H1 (cell line): ENCODE data around the gene CDYL2. TPM values are rescaled to one million over a fixed set of nuclear protein-coding genes. Genes with fewer than 3 reads are reported as not detected.

Experiments used
- CTCF ChIA-PET: fragments of 300-600 bp; sonication (Branson Sonifier 250); formaldehyde crosslinking; loops from one replicate; lab custom pipeline; 2021; ENCODE audit not compliant: partially characterized antibody; lab: Charles Lee
- POLR2A ChIA-PET: fragments of 300-600 bp; sonication (Branson Sonifier 250); formaldehyde crosslinking; loops from one replicate; lab custom pipeline; 2021; ENCODE audit warnings: inconsistent platforms; ENCODE audit not compliant: partially characterized antibody; lab: Charles Lee
- DNase-seq, 2 experiments: peaks; one replicate each; pipeline versions ENCODE4 v3.0.0 to v3.0.0-alpha.2; 2010 to 2022; ENCODE audit warnings: low spot score in 2 of 2, low read depth in 1 of 2, mixed read lengths in 1 of 2
- FAIRE-seq: peaks from 2 replicates; lab custom pipeline; 2011; peaks lifted over from hg19 to GRCh38; lab: Jason Lieb, UNC
- H2AFZ ChIP-seq: 2 replicates; pipeline ENCODE4 v1.8.1; 2012; ENCODE audit warnings: low read length, inconsistent platforms
- H2AK5ac ChIP-seq: 2 replicates; pipeline ENCODE4 v1.6.1; 2013; ENCODE audit warnings: low read depth, low read length
- H2BK120ac ChIP-seq: replicated peaks from 2 replicates; pipeline ENCODE3; 2013; ENCODE audit warnings: low read depth, low read length, inconsistent platforms
- H2BK12ac ChIP-seq: 2 replicates; pipeline ENCODE4 v1.6.1; 2013; ENCODE audit warnings: low read depth, low read length
- H2BK15ac ChIP-seq: 2 replicates; pipeline ENCODE4 v1.6.1; 2013; ENCODE audit warnings: low read length
- H2BK20ac ChIP-seq: 2 replicates; pipeline ENCODE4 v1.6.1; 2013; ENCODE audit warnings: low read length
- H2BK5ac ChIP-seq: 2 replicates; pipeline ENCODE4 v1.6.1; 2013; ENCODE audit warnings: low read depth, low read length
- H3K14ac ChIP-seq: 2 replicates; pipeline ENCODE4 v1.6.1; 2013; ENCODE audit warnings: inconsistent platforms; ENCODE audit not compliant: insufficient read length
- H3K18ac ChIP-seq: 2 replicates; pipeline ENCODE4 v1.6.1; 2013; ENCODE audit warnings: low read length; ENCODE audit errors: extremely low read depth
- H3K23ac ChIP-seq: 2 replicates; pipeline ENCODE4 v1.6.1; 2013; ENCODE audit warnings: inconsistent platforms; ENCODE audit not compliant: insufficient read length
- H3K23me2 ChIP-seq: 2 replicates; pipeline ENCODE4 v1.6.1; 2013; ENCODE audit warnings: low read depth, low read length
- H3K27ac ChIP-seq: 2 replicates; pipeline ENCODE4 v1.6.1; 2011; ENCODE audit warnings: low read depth, low read length, inconsistent platforms
- H3K27me3 ChIP-seq, 4 experiments: replicated peaks in 1 of 4; 1 replicate in 1 of 4; 2 replicates in 3 of 4; pipeline versions ENCODE4 v1.6.1 to v1.8.1; 2011 to 2013; ENCODE audit warnings: low read length in 3 of 4, mild to moderate bottlenecking in 3 of 4, inconsistent platforms in 2 of 4, mixed read lengths in 2 of 4, moderate library complexity in 1 of 4; ENCODE audit not compliant: control insufficient read depth in 3 of 4, insufficient read depth in 3 of 4; ENCODE audit errors: extremely low read depth in 1 of 4
- H3K36me3 ChIP-seq, 4 experiments: 2 replicates each; pipeline versions ENCODE4 v1.6.1 to v1.8.1; 2011 to 2013; ENCODE audit warnings: mild to moderate bottlenecking in 4 of 4, low read length in 3 of 4, moderate library complexity in 2 of 4, control low read depth in 1 of 4, inconsistent platforms in 1 of 4; ENCODE audit not compliant: insufficient read depth in 4 of 4, control insufficient read depth in 2 of 4
- H3K4ac ChIP-seq: replicated peaks from 2 replicates; pipeline ENCODE3; 2013; ENCODE audit warnings: low read length, low read depth, mixed read lengths, inconsistent platforms; ENCODE audit not compliant: insufficient read length
- H3K4me1 ChIP-seq, 4 experiments: replicated peaks in 1 of 4; 1 replicate in 1 of 4; 2 replicates in 3 of 4; pipeline versions ENCODE4 v1.6.1 to v1.8.1; 2011 to 2013; ENCODE audit warnings: low read length in 3 of 4, inconsistent platforms in 2 of 4, mixed read lengths in 1 of 4; ENCODE audit not compliant: insufficient read depth in 4 of 4, control insufficient read depth in 3 of 4
- H3K4me2 ChIP-seq, 2 experiments: 2 replicates each; pipeline versions ENCODE4 v1.6.1 to v1.8.1; 2011 to 2013; ENCODE audit warnings: low read depth in 2 of 2, low read length in 2 of 2, control low read depth in 1 of 2, inconsistent platforms in 1 of 2, mild to moderate bottlenecking in 1 of 2; ENCODE audit not compliant: insufficient read depth in 1 of 2
- H3K4me3 ChIP-seq, 4 experiments: fragments of 200-600, 300-600 bp in 1 of 4; sonication (generic), shearing (Covaris generic), sonication (Bioruptor Twin) in 1 of 4; 2 replicates each; pipeline versions ENCODE4 v1.5.1 to v1.8.1; 2011 to 2016; ENCODE audit warnings: low read length in 4 of 4, low read depth in 3 of 4, control low read depth in 2 of 4, inconsistent platforms in 2 of 4, mild to moderate bottlenecking in 2 of 4, mixed read lengths in 1 of 4, moderate library complexity in 1 of 4; ENCODE audit not compliant: insufficient read depth in 2 of 4; ENCODE audit errors: extremely low read depth in 1 of 4
- H3K56ac ChIP-seq: replicated peaks from 2 replicates; pipeline ENCODE3; 2013; ENCODE audit warnings: low read depth, mild to moderate bottlenecking, mixed read lengths, low read length, inconsistent platforms; ENCODE audit not compliant: insufficient read length
- H3K79me1 ChIP-seq: 2 replicates; pipeline ENCODE4 v1.6.1; 2013; ENCODE audit warnings: low read depth, low read length, control low read depth
- H3K79me2 ChIP-seq, 2 experiments: 2 replicates each; pipeline versions ENCODE4 v1.6.1 to v1.8.1; 2012 to 2013; ENCODE audit warnings: low read length in 2 of 2, mild to moderate bottlenecking in 2 of 2, inconsistent platforms in 1 of 2; ENCODE audit not compliant: insufficient read depth in 2 of 2, control insufficient read depth in 1 of 2
- H3K9ac ChIP-seq, 4 experiments: replicated peaks in 1 of 4; 1 replicate in 1 of 4; 2 replicates in 3 of 4; pipeline versions ENCODE4 v1.6.1 to v1.8.1; 2011 to 2013; ENCODE audit warnings: low read depth in 3 of 4, low read length in 3 of 4, control low read depth in 2 of 4, mild to moderate bottlenecking in 2 of 4, moderate library complexity in 2 of 4, inconsistent platforms in 1 of 4; ENCODE audit errors: extremely low read depth in 1 of 4
- H3K9me3 ChIP-seq, 2 experiments: 2 replicates each; pipeline versions ENCODE4 v1.6.1 to v1.8.1; 2012 to 2013; ENCODE audit warnings: mild to moderate bottlenecking in 2 of 2, moderate library complexity in 2 of 2, control low read depth in 1 of 2, inconsistent platforms in 1 of 2, low read depth in 1 of 2, low read length in 1 of 2, mixed read lengths in 1 of 2; ENCODE audit not compliant: insufficient read depth in 2 of 2
- H4K20me1 ChIP-seq, 2 experiments: replicated peaks in 1 of 2; 2 replicates each; pipeline versions ENCODE3 to v1.8.1; 2011 to 2013; ENCODE audit warnings: inconsistent platforms in 2 of 2, low read length in 2 of 2, mild to moderate bottlenecking in 1 of 2; ENCODE audit not compliant: insufficient read depth in 2 of 2, control insufficient read depth in 1 of 2
- H4K5ac ChIP-seq: 2 replicates; pipeline ENCODE4 v1.6.1; 2013; ENCODE audit warnings: low read length, low read depth, mixed read lengths, inconsistent platforms; ENCODE audit not compliant: insufficient read length
- H4K8ac ChIP-seq: 2 replicates; pipeline ENCODE4 v1.8.0; 2013; ENCODE audit warnings: mild to moderate bottlenecking, moderate library complexity, low read length, inconsistent platforms; ENCODE audit not compliant: insufficient read depth; ENCODE audit errors: extremely low read depth
- H4K91ac ChIP-seq: replicated peaks from 2 replicates; pipeline ENCODE3; 2013; ENCODE audit warnings: low read length, mixed read lengths, inconsistent platforms; ENCODE audit not compliant: insufficient read length
- ASH2L ChIP-seq: fragments of 200-600, 300-600 bp; sonication (generic); IDR thresholded peaks from one replicate; pipeline ENCODE4 v1.7.1; 2017; ENCODE audit warnings: low read length
- BCL11A ChIP-seq, 2 experiments: IDR thresholded peaks; one replicate each; pipeline ENCODE4 v1.6.1; 2011; ENCODE audit warnings: low read depth in 2 of 2, low read length in 2 of 2, mild to moderate bottlenecking in 2 of 2
- RAD21 ChIP-seq, 2 experiments: IDR thresholded peaks in 1 of 2; conservative IDR thresholded peaks in 1 of 2; 2 replicates each; pipeline ENCODE4 v1.6.1; 2011; ENCODE audit warnings: low read depth in 2 of 2, low read length in 2 of 2, improper control_type of control experiment in 1 of 2, inconsistent platforms in 1 of 2, mild to moderate bottlenecking in 1 of 2, moderate library complexity in 1 of 2
- SUZ12 ChIP-seq: fragments of 200-600 bp; sonication (generic); IDR thresholded peaks from 2 replicates; pipeline ENCODE4 v1.6.1; 2012; ENCODE audit warnings: mild to moderate bottlenecking, inconsistent platforms, low read length, moderate library complexity, mixed read lengths
- WGBS, 2 experiments: shearing (Covaris generic) in 1 of 2; methylation state at CpG; one replicate each; pipeline versions ENCODE4 v1.1.6 to v1.1.7; 2013 to 2015; ENCODE audit warnings: low lambda C conversion rate in 2 of 2, mixed read lengths in 2 of 2, inconsistent platforms in 1 of 2, low coverage in 1 of 2, missing lambda C conversion rate in 1 of 2; ENCODE audit not compliant: insufficient replicate concordance in 2 of 2, insufficient coverage in 1 of 2, insufficient read length in 1 of 2; ENCODE audit errors: extremely low coverage in 1 of 2, missing lambda C conversion rate in 1 of 2; 5-methylcytosine and 5-hydroxymethylcytosine counted together
- polyA plus RNA-seq, 7 experiments: library from polyadenylated mRNA; depleted of rRNA in 3 of 7; stranded (reverse) in 5 of 7; unstranded in 2 of 7; fragments of >200 nt in 5 of 7; fragments of 200-250 nt in 2 of 7; gene quantifications; 1 replicate in 5 of 7; 2 replicates in 1 of 7; 4 replicates in 1 of 7; pipeline versions ENCODE4 v1.2.1 to v1.2.3, GENCODE V29; 2011 to 2013; ENCODE audit warnings: missing spikeins in 2 of 7, mixed read lengths in 2 of 7
- total RNA-seq: library from RNA; stranded (reverse); fragmentation: NEBNext Ultra II Directional; extraction: Animal tissue kit (Norgen Biotek cat#: 25700); gene quantifications from 2 replicates; pipeline ENCODE4 v1.2.1, GENCODE V29; 2021

The CDYL2 gene
- total and polyA plus RNA-seq, 2 of the 8 experiments (the other 6 are each of a cell fraction or from before 2014, with no cell fraction given) = 0.33 to 5.3 TPM

DNA sequence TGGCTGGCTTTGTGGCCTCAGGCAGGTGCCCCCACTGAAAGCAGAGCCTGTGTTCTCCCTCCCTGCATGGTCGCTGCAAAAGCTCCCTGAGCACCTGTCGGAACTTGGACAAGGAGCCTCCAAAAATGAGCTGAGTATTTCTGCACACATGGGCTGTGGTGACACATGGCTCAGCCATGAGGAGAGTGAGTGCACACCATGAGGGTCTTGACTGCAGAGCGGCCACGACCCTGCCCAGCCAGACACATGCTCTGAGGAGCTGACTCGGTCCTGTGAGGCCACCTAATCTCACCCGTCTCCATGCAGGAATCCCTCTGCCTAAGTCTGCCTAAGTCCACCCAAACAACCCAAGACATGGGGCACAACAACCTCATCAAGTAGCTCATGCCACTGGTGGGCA, 134.7 kb downstream of the CDYL2 start:
- Histone ChIP-seq H3K56ac (no peak overlapping the region), H3K36me3 (no peaks in the 10 kb centered on the region), H2AK5ac (no peak overlapping the region), H2BK120ac (no peak overlapping the region), H4K5ac (no peak overlapping the region), H4K91ac (no peak overlapping the region), H2BK20ac (no peak overlapping the region; the same call in 1 of the 2 replicates), H3K14ac (no peak overlapping the region), H3K27me3 (no peaks in the 10 kb centered on the region), H3K23me2 (no peaks in the 10 kb centered on the region), H3K4me3 (no peak overlapping the region), H3K23ac (no peak overlapping the region), H2BK12ac (no peak overlapping the region), H3K4me1 (peaks cover 0 to 2% (median 0%) of the 10 kb centered on the region in 4 experiments; a peak in 2 of 7 replicates), H2AFZ (no peak overlapping the region), H2BK5ac (no peak overlapping the region), H4K20me1 (no peaks in the 10 kb centered on the region), H3K79me1 (no peaks in the 10 kb centered on the region), H3K9ac (no peak overlapping the region), H3K9me3 (peaks cover 21 to 47% of the 10 kb centered on the region in 2 experiments; a peak in 3 of 4 replicates), H3K4me2 (no peak overlapping the region), H2BK15ac (0 out of 2 replicates have a peak overlapping the region, but pooled peaks have one; percentile 46), H3K18ac (no peak overlapping the region), H3K27ac (no peak overlapping the region), H3K79me2 (no peaks in the 10 kb centered on the region), H4K8ac (no peak overlapping the region), H3K4ac (no peak overlapping the region)
- WGBS, 2 experiments = 90% methylated on average over 6 of the region's 6 CpGs; no CpG with 5 or more reads in 1 of the 2 experiments
- no peak for DNase-seq
- FAIRE-seq = no peak
- POLR2A ChIA-PET = no interaction called here
- no peak for TF ChIP-seq BCL11A (IDR thresholded peaks at IDR 0.05; ENCODE audit: low read depth in 2 of 2, low read length in 2 of 2)
- no peak for TF ChIP-seq ASH2L
- TF ChIP-seq RAD21 (IDR thresholded peaks at IDR 0.05 in 1 of 2, conservative IDR thresholded peaks at IDR 0.05 in 1 of 2; ENCODE audit: low read depth in 2 of 2, low read length in 2 of 2) = no peak
- no peak for TF ChIP-seq SUZ12
- CTCF ChIA-PET = no interaction called here
